ENCODE data around the gene LOXL3. TPM values are rescaled to one million over a fixed set of nuclear protein-coding genes. Genes with fewer than 3 reads are reported as not detected.

Gene LOXL3
- total and polyA plus RNA-seq, 2 donors (not counting 1 experiment from before 2014, with no cell fraction given), result 0.97 to 1.2 TPM

DNA sequence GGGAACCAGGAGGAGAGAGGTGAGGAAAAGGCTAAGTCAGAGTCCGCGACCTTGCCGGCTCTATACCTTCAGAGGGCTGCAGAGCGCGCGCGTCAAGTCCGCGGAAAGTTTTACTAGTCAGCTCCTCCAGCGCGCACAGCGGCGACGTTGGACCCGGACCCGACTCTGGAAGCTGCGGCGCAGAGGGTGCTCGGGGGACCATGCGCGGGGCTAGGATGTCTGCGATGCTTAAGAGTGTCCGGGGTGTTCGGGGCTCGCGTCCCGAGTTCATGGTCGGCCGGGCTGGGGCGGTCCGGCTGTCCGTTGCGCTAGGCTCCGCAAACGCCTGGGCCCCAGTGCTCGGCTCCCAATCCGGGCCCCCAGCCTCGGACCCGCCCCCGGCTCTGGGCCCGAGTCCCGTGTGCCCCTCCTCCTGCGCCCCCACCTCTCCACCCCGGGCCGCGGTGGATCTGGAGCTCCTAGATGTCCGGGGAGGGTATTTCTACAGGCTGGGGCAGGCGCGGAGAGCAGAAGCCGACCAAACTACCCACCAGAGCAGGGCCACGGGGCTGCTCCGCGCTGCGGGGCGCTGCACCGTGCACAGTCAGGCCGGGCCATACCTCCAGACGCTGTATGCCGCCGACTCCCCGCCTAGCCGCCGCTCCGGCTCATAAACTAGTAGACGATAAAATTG is 54.3 kb downstream of the LOXL3 start, which contains the start of gene LBX2:
TSS of gene LBX2 (minus strand) at position 337 of the 673 bp plus-strand sequence. CDS start at position 271, 66 bp downstream.
- ATAC-seq (ENCODE audit: low read depth), result no peak
- ChIA-PET CTCF (interaction anchor here (1.7 to 3.0 kb wide), 2 partner anchors 14 to 87 kb away, joined by 4 to 11 read pairs; no protein-coding TSS in a partner anchor), POLR2A (interaction anchor here (0.6 to 1.9 kb wide), 4 partner anchors 8 to 124 kb away, joined by 3 to 7 read pairs (median 4); partner anchors contain the start of gene PCGF1)
- Histone ChIP-seq H3K4me2 (replicated peaks; ENCODE audit: low read depth, low read length, poor library complexity, severe bottlenecking) (peak within 1 kb of the TSS; percentile 91), H3K4me1 (ENCODE audit: control insufficient read depth in 2 of 2, insufficient read depth in 2 of 2, low read length in 2 of 2) (peaks cover 49 to 54% of the 10 kb centered on the region in 2 donors), H2AFZ (ENCODE audit: insufficient read depth, low read depth, low read length, poor library complexity, severe bottlenecking) (peak within 1 kb of the TSS; percentile 64), H3K9me3 (ENCODE audit: control extremely low read depth in 1 of 3, control insufficient read depth in 2 of 3, insufficient read depth in 1 of 3, low read length in 2 of 3) (peaks cover 0 to 31% (median 0%) of the 10 kb centered on the region in 3 donors), H4K20me1 (ENCODE audit: control insufficient read depth, insufficient read depth, low read length, poor library complexity, severe bottlenecking) (no peaks in the 10 kb centered on the region), H3K36me3 (replicated peaks in 1 of 2; ENCODE audit: control extremely low read depth in 1 of 2, control insufficient read depth in 1 of 2, extremely low read depth in 1 of 2, insufficient read depth in 2 of 2, low read length in 1 of 2) (peaks cover 0 to 2% of the 10 kb centered on the region in 2 experiments), H3K9ac (ENCODE audit: low read length) (peak within 1 kb of the TSS; percentile 70), H3K79me2 (ENCODE audit: control insufficient read depth, insufficient read depth, low read length) (no peaks in the 10 kb centered on the region), H3K27me3 (replicated peaks in 1 of 4; ENCODE audit: control extremely low read depth in 1 of 4, control insufficient read depth in 3 of 4, insufficient read depth in 4 of 4, low read length in 3 of 4) (peaks cover 0 to 74% (median 38%) of the 10 kb centered on the region in 4 experiments), H3K27ac (ENCODE audit: low read length in 2 of 2) (no peak within 1 kb of the TSS), H3K4me3 (ENCODE audit: control extremely low read depth in 1 of 5, extremely low read depth in 1 of 5, insufficient read depth in 1 of 5, low read depth in 2 of 5, low read length in 4 of 5) (peak within 1 kb of the TSS; percentile 26 to 69 (median 38))
- Mint-ChIP-seq H3K4me1 (peaks cover 52% of the 10 kb centered on the region), H3K27me3 (peaks cover 57% of the 10 kb centered on the region), H3K9me3 (ENCODE audit: insufficient read depth) (no peaks in the 10 kb centered on the region), H3K4me3 (peak within 1 kb of the TSS; percentile 92), H3K27ac (peak within 1 kb of the TSS; percentile 64)
- intact Hi-C loops (cut with micrococcal nuclease), result loop anchor here (5.0 kb wide), 1 partner anchor 33 kb away; no protein-coding TSS in a partner anchor
- no peak for TF ChIP-seq CTCF (IDR thresholded peaks at IDR 0.05)
- TF ChIP-seq EZH2 (IDR thresholded peaks at IDR 0.05; ENCODE audit: borderline replicate concordance, insufficient read depth, low read depth, low read length, poor library complexity, severe bottlenecking), result peak; percentile 81
- DNase-seq, result peak; percentile 61
- WGBS (ENCODE audit: insufficient coverage), result 5% methylated on average over 59 of the region's 65 CpGs
